GM12878 (cell line): Measurements from ENCODE around the gene WDTC1.

Experiments
- EZH2 ChIP-seq: IDR thresholded peaks from 2 replicates; pipeline ENCODE4 v1.6.1; 2012; ENCODE audit warnings: low read depth, mild to moderate bottlenecking, control low read depth, inconsistent platforms, low read length, borderline replicate concordance; ENCODE audit not compliant: control insufficient read depth
- NFYB ChIP-seq: IDR thresholded peaks from 2 replicates; pipeline ENCODE4 v1.6.1; 2011; ENCODE audit warnings: low read depth, mild to moderate bottlenecking, low read length, improper control_type of control experiment, moderate library complexity; ENCODE audit not compliant: insufficient read depth
- TF ChIP-seq, protein P1 (sequence below), 3 experiments: IDR thresholded peaks in 2 of 3; conservative IDR thresholded peaks in 1 of 3; 2 replicates each; pipeline ENCODE4 v1.5.1; 2011; ENCODE audit warnings: low read depth in 3 of 3, low read length in 3 of 3, mild to moderate bottlenecking in 3 of 3, control low read depth in 2 of 3, moderate library complexity in 2 of 3, inconsistent platforms in 1 of 3, mixed read lengths in 1 of 3; ENCODE audit not compliant: control insufficient read depth in 2 of 3, insufficient read depth in 1 of 3; ENCODE audit errors: extremely low read depth in 1 of 3

DNA sequence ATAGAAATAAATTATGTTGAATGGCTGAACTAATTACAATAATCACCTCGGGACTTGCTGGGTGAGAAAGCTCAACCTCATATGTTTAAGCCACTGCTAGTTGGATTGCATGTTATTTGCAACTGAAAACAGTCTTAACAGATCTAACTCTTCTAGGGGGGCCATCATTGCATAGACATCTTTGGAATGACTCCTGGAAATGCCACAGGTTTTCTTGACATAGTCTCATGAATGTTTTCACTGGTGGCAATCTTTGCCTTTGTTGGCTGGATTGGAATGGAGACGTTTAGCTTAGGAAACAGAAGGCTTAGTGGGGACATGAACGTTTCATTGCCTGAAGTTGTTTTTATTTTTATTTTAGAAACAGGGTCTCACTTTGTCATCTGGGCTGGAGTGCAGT lies 8.8 kb upstream of the WDTC1 start:
- TF ChIP-seq EZH2 (no peak), NFYB (no peak)
- TF ChIP-seq, protein P1, sequence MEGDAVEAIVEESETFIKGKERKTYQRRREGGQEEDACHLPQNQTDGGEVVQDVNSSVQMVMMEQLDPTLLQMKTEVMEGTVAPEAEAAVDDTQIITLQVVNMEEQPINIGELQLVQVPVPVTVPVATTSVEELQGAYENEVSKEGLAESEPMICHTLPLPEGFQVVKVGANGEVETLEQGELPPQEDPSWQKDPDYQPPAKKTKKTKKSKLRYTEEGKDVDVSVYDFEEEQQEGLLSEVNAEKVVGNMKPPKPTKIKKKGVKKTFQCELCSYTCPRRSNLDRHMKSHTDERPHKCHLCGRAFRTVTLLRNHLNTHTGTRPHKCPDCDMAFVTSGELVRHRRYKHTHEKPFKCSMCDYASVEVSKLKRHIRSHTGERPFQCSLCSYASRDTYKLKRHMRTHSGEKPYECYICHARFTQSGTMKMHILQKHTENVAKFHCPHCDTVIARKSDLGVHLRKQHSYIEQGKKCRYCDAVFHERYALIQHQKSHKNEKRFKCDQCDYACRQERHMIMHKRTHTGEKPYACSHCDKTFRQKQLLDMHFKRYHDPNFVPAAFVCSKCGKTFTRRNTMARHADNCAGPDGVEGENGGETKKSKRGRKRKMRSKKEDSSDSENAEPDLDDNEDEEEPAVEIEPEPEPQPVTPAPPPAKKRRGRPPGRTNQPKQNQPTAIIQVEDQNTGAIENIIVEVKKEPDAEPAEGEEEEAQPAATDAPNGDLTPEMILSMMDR (IDR thresholded peaks at IDR 0.05 in 2 of 3, conservative IDR thresholded peaks at IDR 0.05 in 1 of 3; ENCODE audit: control insufficient read depth in 2 of 3, extremely low read depth in 1 of 3, insufficient read depth in 1 of 3, low read depth in 3 of 3, low read length in 3 of 3), result no peak
